K562 (cell line): ENCODE data around the gene CYP4F3. TPM values are rescaled to one million over a fixed set of nuclear protein-coding genes. Genes with fewer than 3 reads are reported as not detected.

ENCODE experiments used
- ATAC-seq: fragments of 200-7000 bp; cut with Tn5 transposase; 3 replicates; pipeline ENCODE4 v1.9.1; 2020; ENCODE audit warnings: moderate library complexity
- BruUV-seq: library from RNA; stranded (reverse); fragments of 400-500 nt; replicated peaks from 2 replicates; lab custom pipeline; 2021; lab: Mats Ljungman, UMichigan
- CTCF ChIA-PET: fragments of 300-600 bp; formaldehyde crosslinking; extraction: SDS; loops from one replicate; lab custom pipeline; 2021; ENCODE audit warnings: low intra/inter-chr PET ratio; lab: Yijun Ruan, JAX
- POLR2A ChIA-PET: fragments of 300-600, 350-650 bp; sonication (Branson Sonifier 250); formaldehyde crosslinking; extraction: SDS; loops from one replicate; lab custom pipeline; 2021; ENCODE audit warnings: antibody characterized with exemption, inconsistent platforms; lab: Yijun Ruan, JAX
- DNase-seq, 4 experiments: peaks; one replicate each; pipeline versions ENCODE4 v3.0.0 to v3.0.0-alpha.2; 2011 to 2018; ENCODE audit warnings: low spot score in 3 of 4, mixed read lengths in 3 of 4; ENCODE audit errors: extremely low read depth in 1 of 4
- FAIRE-seq: peaks from 2 replicates; lab custom pipeline; 2011; peaks lifted over from hg19 to GRCh38; lab: Jason Lieb, UNC
- H2AFZ ChIP-seq: 2 replicates; pipeline ENCODE4 v1.6.0; 2011; ENCODE audit warnings: low read depth, low read length, control low read depth, inconsistent platforms
- H3K27ac ChIP-seq: fragments of 200-600 bp; 3 replicates; pipeline ENCODE4 v1.8.0; 2011; ENCODE audit warnings: low read depth, mild to moderate bottlenecking, control low read depth, inconsistent platforms, low read length, moderate library complexity, mixed read lengths; ENCODE audit errors: extremely low read depth
- H3K27me3 ChIP-seq, 2 experiments: fragments of 300-600 bp in 1 of 2; 2 replicates in 1 of 2; 3 replicates in 1 of 2; pipeline versions ENCODE4 v1.6.0 to v1.8.0; 2011; ENCODE audit warnings: inconsistent platforms in 2 of 2, low read length in 2 of 2, mild to moderate bottlenecking in 1 of 2, mixed read lengths in 1 of 2, moderate library complexity in 1 of 2; ENCODE audit not compliant: control insufficient read depth in 2 of 2, insufficient read depth in 2 of 2
- H3K36me3 ChIP-seq: fragments of 300-600 bp; 3 replicates; pipeline ENCODE4 v1.8.0; 2011; ENCODE audit warnings: mild to moderate bottlenecking, low read length, inconsistent platforms; ENCODE audit not compliant: control insufficient read depth, insufficient read depth
- H3K4me1 ChIP-seq, 2 experiments: fragments of 200-600 bp in 1 of 2; replicated peaks in 1 of 2; 2 replicates in 1 of 2; 3 replicates in 1 of 2; pipeline versions ENCODE4 v1.5.1 to v1.8.0; 2011; ENCODE audit warnings: inconsistent platforms in 2 of 2, low read length in 2 of 2, mild to moderate bottlenecking in 1 of 2, mixed read lengths in 1 of 2, moderate library complexity in 1 of 2; ENCODE audit not compliant: control insufficient read depth in 2 of 2, insufficient read depth in 2 of 2
- H3K4me2 ChIP-seq: 2 replicates; pipeline ENCODE4 v1.6.1; 2011; ENCODE audit warnings: low read length, control low read depth, inconsistent platforms, mixed read lengths; ENCODE audit not compliant: insufficient read depth
- H3K4me3 ChIP-seq: fragments of 200-600 bp; sonication (generic), shearing (Covaris generic); 2 replicates; pipeline ENCODE4 v1.5.1; 2016; ENCODE audit warnings: control low read depth, inconsistent platforms
- H3K79me2 ChIP-seq: fragments of 200-600 bp; 3 replicates; pipeline ENCODE4 v1.8.0; 2011; ENCODE audit warnings: low read length, inconsistent platforms; ENCODE audit not compliant: control insufficient read depth, insufficient read depth
- H3K9ac ChIP-seq, 2 experiments: 2 replicates each; pipeline versions ENCODE4 v1.6.0 to v1.6.1; 2011; ENCODE audit warnings: low read depth in 2 of 2, low read length in 2 of 2, control low read depth in 1 of 2, inconsistent platforms in 1 of 2, mild to moderate bottlenecking in 1 of 2, mixed read lengths in 1 of 2; ENCODE audit not compliant: insufficient read depth in 1 of 2
- H3K9me1 ChIP-seq: one replicate; pipeline ENCODE4 v1.6.0; 2011; ENCODE audit warnings: inconsistent platforms, mild to moderate bottlenecking, low read length, moderate library complexity; ENCODE audit not compliant: control insufficient read depth, insufficient read depth
- H3K9me3 ChIP-seq: replicated peaks from 2 replicates; pipeline ENCODE4 v1.5.1; 2011; ENCODE audit warnings: low read depth, low read length, inconsistent platforms; ENCODE audit not compliant: control insufficient read depth, insufficient read depth
- H4K20me1 ChIP-seq: replicated peaks from 2 replicates; pipeline ENCODE4 v1.6.1; 2011; ENCODE audit warnings: low read length, inconsistent platforms, mixed read lengths; ENCODE audit not compliant: control insufficient read depth, insufficient read depth
- CBFA2T2 ChIP-seq: fragments of 450-650 bp; conservative IDR thresholded peaks from 2 replicates; pipeline ENCODE4 v1.6.1; 2017; ENCODE audit warnings: mild to moderate bottlenecking
- CTCF ChIP-seq, 3 experiments: IDR thresholded peaks in 2 of 3; conservative IDR thresholded peaks in 1 of 3; 2 replicates each; pipeline ENCODE4 v1.5.1; 2011 to 2012; ENCODE audit warnings: low read length in 3 of 3, mild to moderate bottlenecking in 3 of 3, control low read depth in 2 of 3, improper control_type of control experiment in 1 of 3, inconsistent platforms in 1 of 3, low read depth in 1 of 3, mixed read lengths in 1 of 3, moderate library complexity in 1 of 3; ENCODE audit not compliant: insufficient read depth in 2 of 3
- DLX4 ChIP-seq: fragments of 250-450 bp; sonication (Bioruptor Pico); IDR thresholded peaks from 2 replicates; pipeline ENCODE4 v1.6.1; 2021; ENCODE audit warnings: mild to moderate bottlenecking
- NFIC ChIP-seq: fragments of 450-650 bp; IDR thresholded peaks from 2 replicates; pipeline ENCODE4 v1.6.1; 2017; ENCODE audit warnings: mild to moderate bottlenecking, inconsistent platforms
- RAD21 ChIP-seq, 2 experiments: fragments of 250-450 bp in 1 of 2; fragments of 450-650 bp in 1 of 2; sonication (Bioruptor Pico) in 1 of 2; formaldehyde crosslinking in 1 of 2; IDR thresholded peaks in 1 of 2; conservative IDR thresholded peaks in 1 of 2; 2 replicates each; pipeline versions ENCODE4 v1.4.0 to v1.8.0; 2020 to 2022; ENCODE audit warnings: mild to moderate bottlenecking in 2 of 2, moderate library complexity in 1 of 2
- RBM17 ChIP-seq: fragments of 200-400 bp; formaldehyde crosslinking; IDR thresholded peaks from 2 replicates; pipeline ENCODE4 v1.6.1; 2017; ENCODE audit warnings: low read depth, mild to moderate bottlenecking, low read length, borderline replicate concordance
- SMC3 ChIP-seq: conservative IDR thresholded peaks from 2 replicates; pipeline ENCODE4 v1.6.1; 2011; ENCODE audit warnings: low read depth, low read length, improper control_type of control experiment; ENCODE audit not compliant: insufficient read depth
- SRSF3 ChIP-seq: fragments of 200-400 bp; formaldehyde crosslinking; IDR thresholded peaks from 2 replicates; pipeline ENCODE4 v1.6.1; 2016; ENCODE audit warnings: mild to moderate bottlenecking, low read length, moderate library complexity; ENCODE audit not compliant: insufficient read depth
- VEZF1 ChIP-seq: fragments of 200-800 bp; sonication (Bioruptor generic); IDR thresholded peaks from 2 replicates; pipeline ENCODE4 v1.6.1; 2017; ENCODE audit warnings: missing genetic modification characterization, missing compliant biosample characterization
- ZNF24 ChIP-seq: fragments of 450-650 bp; IDR thresholded peaks from 2 replicates; pipeline ENCODE4 v1.6.1; 2016
- WGBS: fragments of 100-300 bp; shearing (Covaris generic); methylation state at CpG from one replicate; pipeline ENCODE4 v1.1.6; 2016; ENCODE audit warnings: low coverage, mixed read lengths; ENCODE audit not compliant: insufficient coverage; ENCODE audit errors: missing lambda C conversion rate; 5-methylcytosine and 5-hydroxymethylcytosine counted together
- in situ Hi-C: fragments of 300-500 bp; cut with MboI; formaldehyde crosslinking; loops from 4 replicates; pipeline ENCODE4 v1.15.0; 2018; ENCODE audit warnings: inconsistent platforms, mixed read lengths
- intact Hi-C: fragments of 100-400 bp; cut with micrococcal nuclease; formaldehyde crosslinking; loops from 2 replicates; pipeline ENCODE4 v1.14.2; 2022
- polyA plus RNA-seq, 8 experiments: library from polyadenylated mRNA; depleted of rRNA in 4 of 8; stranded (reverse) in 5 of 8; unstranded in 3 of 8; fragments of >200 nt; fragmentation: Nextera tagmentation in 2 of 8; fragmentation: Illumina TruSeq in 1 of 8; extraction: Ambion mirVana in 2 of 8; extraction: Trizol in 1 of 8; gene quantifications; 2 replicates each; pipeline versions ENCODE4 v1.2.1 to v1.2.3, GENCODE V29; 2011 to 2014; ENCODE audit warnings: inconsistent platforms in 1 of 8, missing spikeins in 1 of 8
- total RNA-seq, 7 experiments: library from RNA; depleted of rRNA in 6 of 7; stranded (reverse); fragments of >200 nt in 6 of 7; fragmentation: Illumina TruSeq in 2 of 7; extraction: Trizol in 2 of 7; gene quantifications; 2 replicates each; pipeline versions ENCODE4 v1.2.1 to v1.2.3, GENCODE V29; 2011 to 2021; ENCODE audit warnings: low replicate concordance in 1 of 7

CYP4F3 gene
- total and polyA plus RNA-seq, 9 of the 15 experiments (the other 6 are each of a cell fraction or from before 2014, with no cell fraction given) = 0.01 to 0.40 (median 0.16) TPM; not detected in 6

- H2AFZ ChIP-seq = no peak overlapping the region
- DNase-seq (peak in 3 of 4 experiments; percentile 19 to 63 (median 28)), FAIRE-seq (peak; percentile 63), ATAC-seq (peak; percentile 79)
- H3K4me1 ChIP-seq = no peaks in the 10 kb centered on the region; a peak in 1 of 5 replicates
- H4K20me1 ChIP-seq = no peaks in the 10 kb centered on the region
- 0 out of 2 replicates have a peak, but pooled peaks have one; percentile 14 for TF ChIP-seq SMC3
- TF ChIP-seq RBM17 = no peak
- peak; percentile 88 for TF ChIP-seq NFIC
- peak; percentile 61; the same call in 1 of the 2 replicates for TF ChIP-seq VEZF1
- TF ChIP-seq RAD21 (CRISPR knock-in tag; conservative IDR thresholded peaks at IDR 0.05 in 1 of 2, IDR thresholded peaks at IDR 0.05 in 1 of 2) = peak in 1 of 2 experiments; percentile 28; a peak in 1 of 4 replicates
- TF ChIP-seq SRSF3 = no peak
- 0 out of 2 replicates have a peak, but pooled peaks have one; percentile 32 for TF ChIP-seq ZNF24
- TF ChIP-seq CBFA2T2 = no peak
- TF ChIP-seq DLX4 (CRISPR knock-in tag) = no peak
- TF ChIP-seq CTCF (IDR thresholded peaks at IDR 0.05 in 2 of 3, conservative IDR thresholded peaks at IDR 0.05 in 1 of 3; ENCODE audit: insufficient read depth in 2 of 3, low read depth in 1 of 3, low read length in 3 of 3) = peak; percentile 10 to 45 (median 45); a peak in 4 of 6 replicates
- H3K9me1 ChIP-seq = no peaks in the 10 kb centered on the region
- no peaks in the 10 kb centered on the region for H3K9me3 ChIP-seq
- H3K4me3 ChIP-seq = no peak overlapping the region
- no peak overlapping the region for H3K4me2 ChIP-seq
- no peak overlapping the region for H3K9ac ChIP-seq
- H3K79me2 ChIP-seq = no peaks in the 10 kb centered on the region
- ChIA-PET CTCF (no interaction called here), POLR2A (interaction anchor here (0.6 to 0.7 kb wide), 2 partner anchors 29 to 57 kb away, joined by 3 read pairs; no protein-coding TSS in a partner anchor)
- no peaks in the 10 kb centered on the region for H3K27me3 ChIP-seq
- WGBS = 9% methylated on average over 6 of the region's 7 CpGs
- in situ Hi-C loops (no loop called here), intact Hi-C loops (no loop called here)
- no peak overlapping the region for H3K27ac ChIP-seq
- BruUV-seq = no TSS peak
- no peaks in the 10 kb centered on the region for H3K36me3 ChIP-seq
Measured at GRCh38 chr19:15702534-15702930, 61.8 kb downstream of the CYP4F3 start.
